ENCODE measurements around the gene FNDC3A.

GRCh38 chr13:48954081-48954480 is 21.6 kb upstream of the FNDC3A start:
- TF ChIP-seq CTCF (IDR thresholded peaks at IDR 0.05) (no peak), POLR2AphosphoS5 (IDR thresholded peaks at IDR 0.05) (no peak), POLR2A (IDR thresholded peaks at IDR 0.05) (no peak), EP300 (IDR thresholded peaks at IDR 0.05; ENCODE audit: low read depth) (no peak)

Data from transverse colon (tissue), 4 donors.